K562 (cell line): ENCODE results near the gene CTRB2. TPM values are rescaled to one million over a fixed set of nuclear protein-coding genes. Genes with fewer than 3 reads are reported as not detected.
A peak's percentile ranks its signal among the peaks of the same experiment; 100 is the strongest.

Source experiments
- ATAC-seq: fragments of 200-7000 bp; cut with Tn5 transposase; 3 replicates; pipeline ENCODE4 v1.9.1; 2020; ENCODE audit warnings: moderate library complexity
- BruUV-seq: library from RNA; stranded (reverse); fragments of 400-500 nt; replicated peaks from 2 replicates; lab custom pipeline; 2021; lab: Mats Ljungman, UMichigan
- CTCF ChIA-PET: fragments of 300-600 bp; formaldehyde crosslinking; extraction: SDS; loops from one replicate; lab custom pipeline; 2021; ENCODE audit warnings: low intra/inter-chr PET ratio; lab: Yijun Ruan, JAX
- POLR2A ChIA-PET: fragments of 300-600, 350-650 bp; sonication (Branson Sonifier 250); formaldehyde crosslinking; extraction: SDS; loops from one replicate; lab custom pipeline; 2021; ENCODE audit warnings: antibody characterized with exemption, inconsistent platforms; lab: Yijun Ruan, JAX
- DNase-seq, 4 experiments: peaks; one replicate each; pipeline versions ENCODE4 v3.0.0 to v3.0.0-alpha.2; 2011 to 2018; ENCODE audit warnings: low spot score in 3 of 4, mixed read lengths in 3 of 4; ENCODE audit errors: extremely low read depth in 1 of 4
- FAIRE-seq: peaks from 2 replicates; lab custom pipeline; 2011; peaks lifted over from hg19 to GRCh38; lab: Jason Lieb, UNC
- H2AFZ ChIP-seq: 2 replicates; pipeline ENCODE4 v1.6.0; 2011; ENCODE audit warnings: low read depth, low read length, control low read depth, inconsistent platforms
- H3K27ac ChIP-seq: fragments of 200-600 bp; 3 replicates; pipeline ENCODE4 v1.8.0; 2011; ENCODE audit warnings: low read depth, mild to moderate bottlenecking, control low read depth, inconsistent platforms, low read length, moderate library complexity, mixed read lengths; ENCODE audit errors: extremely low read depth
- H3K27me3 ChIP-seq, 2 experiments: fragments of 300-600 bp in 1 of 2; 2 replicates in 1 of 2; 3 replicates in 1 of 2; pipeline versions ENCODE4 v1.6.0 to v1.8.0; 2011; ENCODE audit warnings: inconsistent platforms in 2 of 2, low read length in 2 of 2, mild to moderate bottlenecking in 1 of 2, mixed read lengths in 1 of 2, moderate library complexity in 1 of 2; ENCODE audit not compliant: control insufficient read depth in 2 of 2, insufficient read depth in 2 of 2
- H3K36me3 ChIP-seq: fragments of 300-600 bp; 3 replicates; pipeline ENCODE4 v1.8.0; 2011; ENCODE audit warnings: mild to moderate bottlenecking, low read length, inconsistent platforms; ENCODE audit not compliant: control insufficient read depth, insufficient read depth
- H3K4me1 ChIP-seq, 2 experiments: fragments of 200-600 bp in 1 of 2; replicated peaks in 1 of 2; 2 replicates in 1 of 2; 3 replicates in 1 of 2; pipeline versions ENCODE4 v1.5.1 to v1.8.0; 2011; ENCODE audit warnings: inconsistent platforms in 2 of 2, low read length in 2 of 2, mild to moderate bottlenecking in 1 of 2, mixed read lengths in 1 of 2, moderate library complexity in 1 of 2; ENCODE audit not compliant: control insufficient read depth in 2 of 2, insufficient read depth in 2 of 2
- H3K4me2 ChIP-seq: 2 replicates; pipeline ENCODE4 v1.6.1; 2011; ENCODE audit warnings: low read length, control low read depth, inconsistent platforms, mixed read lengths; ENCODE audit not compliant: insufficient read depth
- H3K4me3 ChIP-seq: fragments of 200-600 bp; sonication (generic), shearing (Covaris generic); 2 replicates; pipeline ENCODE4 v1.5.1; 2016; ENCODE audit warnings: control low read depth, inconsistent platforms
- H3K79me2 ChIP-seq: fragments of 200-600 bp; 3 replicates; pipeline ENCODE4 v1.8.0; 2011; ENCODE audit warnings: low read length, inconsistent platforms; ENCODE audit not compliant: control insufficient read depth, insufficient read depth
- H3K9ac ChIP-seq, 2 experiments: 2 replicates each; pipeline versions ENCODE4 v1.6.0 to v1.6.1; 2011; ENCODE audit warnings: low read depth in 2 of 2, low read length in 2 of 2, control low read depth in 1 of 2, inconsistent platforms in 1 of 2, mild to moderate bottlenecking in 1 of 2, mixed read lengths in 1 of 2; ENCODE audit not compliant: insufficient read depth in 1 of 2
- H3K9me1 ChIP-seq: one replicate; pipeline ENCODE4 v1.6.0; 2011; ENCODE audit warnings: inconsistent platforms, mild to moderate bottlenecking, low read length, moderate library complexity; ENCODE audit not compliant: control insufficient read depth, insufficient read depth
- H3K9me3 ChIP-seq: replicated peaks from 2 replicates; pipeline ENCODE4 v1.5.1; 2011; ENCODE audit warnings: low read depth, low read length, inconsistent platforms; ENCODE audit not compliant: control insufficient read depth, insufficient read depth
- H4K20me1 ChIP-seq: replicated peaks from 2 replicates; pipeline ENCODE4 v1.6.1; 2011; ENCODE audit warnings: low read length, inconsistent platforms, mixed read lengths; ENCODE audit not compliant: control insufficient read depth, insufficient read depth
- FOS ChIP-seq: IDR thresholded peaks from 3 replicates; pipeline ENCODE4 v1.6.1; 2011; ENCODE audit not compliant: insufficient read length; ENCODE audit errors: extremely low read depth
- GABPA ChIP-seq: fragments of 200-800 bp; sonication (Bioruptor generic); conservative IDR thresholded peaks from 2 replicates; pipeline ENCODE4 v1.6.1; 2016; ENCODE audit warnings: low read depth, missing genetic modification characterization, missing compliant biosample characterization
- KDM1A ChIP-seq, 2 experiments: fragments of 450-650 bp; IDR thresholded peaks; 2 replicates each; pipeline ENCODE4 v1.6.1; 2016; ENCODE audit warnings: mild to moderate bottlenecking in 2 of 2
- LARP7 ChIP-seq: fragments of 450-650 bp; IDR thresholded peaks from 2 replicates; pipeline ENCODE4 v1.6.1; 2016
- PHF21A ChIP-seq: fragments of 450-650 bp; IDR thresholded peaks from 2 replicates; pipeline ENCODE4 v1.6.1; 2017; ENCODE audit warnings: low read depth, borderline replicate concordance
- SOX6 ChIP-seq: fragments of 450-650 bp; IDR thresholded peaks from 2 replicates; pipeline ENCODE4 v1.6.1; 2014; ENCODE audit warnings: mild to moderate bottlenecking
- SPI1 ChIP-seq: IDR thresholded peaks from 2 replicates; pipeline ENCODE4 v1.6.1; 2011; ENCODE audit warnings: low read depth, low read length, control low read depth, borderline replicate concordance
- ZBED1 ChIP-seq: IDR thresholded peaks from 2 replicates; pipeline ENCODE4 v1.6.1; 2014
- ZBTB7A ChIP-seq: IDR thresholded peaks from 2 replicates; pipeline ENCODE4 v1.6.1; 2011; ENCODE audit warnings: low read depth, mild to moderate bottlenecking, low read length, moderate library complexity, borderline replicate concordance; ENCODE audit not compliant: control insufficient read depth
- ZNF696 ChIP-seq: fragments of 250-450 bp; sonication (Bioruptor Pico); conservative IDR thresholded peaks from 2 replicates; pipeline ENCODE4 v1.4.0; 2020; ENCODE audit warnings: mild to moderate bottlenecking, moderate library complexity
- WGBS: fragments of 100-300 bp; shearing (Covaris generic); methylation state at CpG from one replicate; pipeline ENCODE4 v1.1.6; 2016; ENCODE audit warnings: low coverage, mixed read lengths; ENCODE audit not compliant: insufficient coverage; ENCODE audit errors: missing lambda C conversion rate; 5-methylcytosine and 5-hydroxymethylcytosine counted together
- in situ Hi-C: fragments of 300-500 bp; cut with MboI; formaldehyde crosslinking; loops from 4 replicates; pipeline ENCODE4 v1.15.0; 2018; ENCODE audit warnings: inconsistent platforms, mixed read lengths
- intact Hi-C: fragments of 100-400 bp; cut with micrococcal nuclease; formaldehyde crosslinking; loops from 2 replicates; pipeline ENCODE4 v1.14.2; 2022
- polyA plus RNA-seq, 8 experiments: library from polyadenylated mRNA; depleted of rRNA in 4 of 8; stranded (reverse) in 5 of 8; unstranded in 3 of 8; fragments of >200 nt; fragmentation: Nextera tagmentation in 2 of 8; fragmentation: Illumina TruSeq in 1 of 8; extraction: Ambion mirVana in 2 of 8; extraction: Trizol in 1 of 8; gene quantifications; 2 replicates each; pipeline versions ENCODE4 v1.2.1 to v1.2.3, GENCODE V29; 2011 to 2014; ENCODE audit warnings: inconsistent platforms in 1 of 8, missing spikeins in 1 of 8
- total RNA-seq, 7 experiments: library from RNA; depleted of rRNA in 6 of 7; stranded (reverse); fragments of >200 nt in 6 of 7; fragmentation: Illumina TruSeq in 2 of 7; extraction: Trizol in 2 of 7; gene quantifications; 2 replicates each; pipeline versions ENCODE4 v1.2.1 to v1.2.3, GENCODE V29; 2011 to 2021; ENCODE audit warnings: low replicate concordance in 1 of 7
- TF ChIP-seq, protein P1 (sequence below): fragments of 250-450 bp; sonication (Bioruptor Pico); IDR thresholded peaks from 2 replicates; pipeline ENCODE4 v1.4.0; 2020; ENCODE audit warnings: mild to moderate bottlenecking, moderate library complexity, borderline replicate concordance
- TF ChIP-seq, protein P2 (sequence below), 2 experiments: IDR thresholded peaks; 2 replicates each; pipeline ENCODE4 v1.6.1; 2011; ENCODE audit warnings: borderline replicate concordance in 1 of 2, control low read depth in 1 of 2, low read depth in 1 of 2, low read length in 1 of 2, mild to moderate bottlenecking in 1 of 2, mixed read lengths in 1 of 2, moderate library complexity in 1 of 2; ENCODE audit not compliant: insufficient read depth in 1 of 2, insufficient read length in 1 of 2, poor library complexity in 1 of 2, severe bottlenecking in 1 of 2; ENCODE audit errors: extremely low read depth in 1 of 2

The CTRB2 gene
- total and polyA plus RNA-seq, 9 of the 15 experiments (the other 6 are each of a cell fraction or from before 2014, with no cell fraction given): 5.1 TPM; not detected in 8

DNA sequence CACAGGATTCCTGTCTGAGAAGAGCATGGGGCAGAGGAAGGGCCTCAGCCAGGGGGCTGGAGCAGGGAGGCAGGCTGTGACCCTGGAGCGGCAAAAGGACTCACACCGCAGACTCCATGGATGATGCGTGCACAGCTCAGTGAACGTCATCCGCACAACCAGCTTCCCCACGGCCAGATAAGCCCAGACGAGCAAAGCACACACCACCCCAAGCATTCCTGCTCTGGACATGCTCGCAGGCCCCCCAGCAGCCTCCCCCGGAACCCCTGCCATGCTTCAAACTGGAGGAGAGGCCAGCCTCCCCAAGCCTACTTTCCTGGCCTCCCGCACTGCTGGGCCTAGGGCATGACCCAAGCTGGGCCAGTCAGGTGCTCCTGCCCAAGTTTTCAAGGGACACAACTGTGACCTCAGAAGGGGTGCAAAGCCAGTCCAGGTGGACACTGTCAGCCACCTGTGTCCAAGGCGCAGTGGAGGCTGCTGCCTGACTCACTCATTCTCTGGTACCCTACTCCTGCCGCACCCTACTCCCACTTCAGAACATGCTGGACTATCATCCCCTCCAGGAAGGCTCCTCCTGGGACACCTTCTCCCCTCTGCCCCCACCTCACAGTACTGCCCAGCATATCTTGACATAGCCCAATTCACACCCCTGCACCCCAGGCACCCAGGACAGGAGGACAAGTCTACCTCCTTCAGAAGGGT is 39.7 kb upstream of the CTRB2 start (continued):
- TF ChIP-seq, protein P1, sequence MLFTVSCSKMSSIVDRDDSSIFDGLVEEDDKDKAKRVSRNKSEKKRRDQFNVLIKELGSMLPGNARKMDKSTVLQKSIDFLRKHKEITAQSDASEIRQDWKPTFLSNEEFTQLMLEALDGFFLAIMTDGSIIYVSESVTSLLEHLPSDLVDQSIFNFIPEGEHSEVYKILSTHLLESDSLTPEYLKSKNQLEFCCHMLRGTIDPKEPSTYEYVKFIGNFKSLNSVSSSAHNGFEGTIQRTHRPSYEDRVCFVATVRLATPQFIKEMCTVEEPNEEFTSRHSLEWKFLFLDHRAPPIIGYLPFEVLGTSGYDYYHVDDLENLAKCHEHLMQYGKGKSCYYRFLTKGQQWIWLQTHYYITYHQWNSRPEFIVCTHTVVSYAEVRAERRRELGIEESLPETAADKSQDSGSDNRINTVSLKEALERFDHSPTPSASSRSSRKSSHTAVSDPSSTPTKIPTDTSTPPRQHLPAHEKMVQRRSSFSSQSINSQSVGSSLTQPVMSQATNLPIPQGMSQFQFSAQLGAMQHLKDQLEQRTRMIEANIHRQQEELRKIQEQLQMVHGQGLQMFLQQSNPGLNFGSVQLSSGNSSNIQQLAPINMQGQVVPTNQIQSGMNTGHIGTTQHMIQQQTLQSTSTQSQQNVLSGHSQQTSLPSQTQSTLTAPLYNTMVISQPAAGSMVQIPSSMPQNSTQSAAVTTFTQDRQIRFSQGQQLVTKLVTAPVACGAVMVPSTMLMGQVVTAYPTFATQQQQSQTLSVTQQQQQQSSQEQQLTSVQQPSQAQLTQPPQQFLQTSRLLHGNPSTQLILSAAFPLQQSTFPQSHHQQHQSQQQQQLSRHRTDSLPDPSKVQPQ (CRISPR knock-in tag): no peak
- TF ChIP-seq LARP7 (no peak), ZNF696 (CRISPR knock-in tag) (no peak)

DNA sequence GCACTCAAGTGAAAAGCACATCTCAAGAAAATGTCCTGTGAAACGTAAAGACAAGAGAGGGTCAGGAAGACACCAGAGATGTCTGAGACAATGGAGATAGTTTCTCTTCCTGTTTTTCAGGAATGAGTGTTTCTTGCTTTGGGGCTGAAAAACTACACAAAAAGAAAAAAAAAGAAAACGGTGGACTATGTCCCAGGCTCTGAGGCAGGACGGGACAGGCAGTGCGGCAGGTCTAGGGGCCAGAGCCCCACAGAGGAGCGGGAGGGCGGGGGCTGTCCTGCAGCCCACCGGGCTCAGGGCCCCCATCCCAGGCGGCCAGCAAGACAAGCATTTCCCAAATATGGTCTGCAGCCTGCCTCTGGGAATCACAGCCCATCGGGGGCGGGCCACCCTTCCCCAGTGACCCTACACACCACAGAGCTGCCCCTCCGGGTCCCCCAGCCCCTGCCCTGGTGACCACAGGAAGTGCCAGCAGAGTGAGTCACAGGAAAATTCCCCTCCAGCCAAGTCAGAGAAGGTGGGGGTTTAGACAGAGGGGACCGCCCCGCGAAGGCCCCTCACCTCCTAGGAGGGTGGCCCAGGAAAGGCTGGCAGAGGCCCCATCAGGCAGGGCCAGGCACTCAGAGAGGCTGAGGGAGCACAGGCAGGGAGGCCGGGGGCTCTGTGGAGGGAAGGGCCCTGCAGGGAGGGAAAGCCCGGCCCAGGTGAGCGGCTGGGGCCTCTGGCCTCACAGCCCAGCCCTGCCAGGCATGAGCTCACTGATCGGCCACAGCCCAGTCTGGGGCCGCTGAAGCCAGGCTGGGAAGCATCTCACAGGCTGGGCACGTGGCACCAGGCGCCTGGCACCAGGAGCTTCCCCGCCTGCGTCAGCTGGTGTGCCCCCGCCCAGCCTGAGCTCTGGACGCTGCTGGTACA is 38.1 kb upstream of the CTRB2 start:
- peaks cover 25% of the 10 kb centered on the region for H3K79me2 ChIP-seq
- H3K9ac ChIP-seq: peak overlapping the region in 1 of 2 experiments; percentile 79; a peak in 2 of 4 replicates
- FAIRE-seq: no peak
- no peak for DNase-seq
- no TSS peak for BruUV-seq
- peaks cover 21% of the 10 kb centered on the region; the same call in 2 of the 3 replicates for H3K36me3 ChIP-seq
- H3K4me3 ChIP-seq: no peak overlapping the region
- no peaks in the 10 kb centered on the region for H3K9me1 ChIP-seq
- in situ Hi-C loops: no loop called here
- ChIA-PET CTCF (interaction anchor here (0.6 kb wide), 1 partner anchor 158 kb away, joined by 3 read pairs; no protein-coding TSS in a partner anchor), POLR2A (interaction anchor here (0.7 to 0.8 kb wide), 3 partner anchors 55 to 376 kb away, joined by 3 to 6 read pairs (median 3); no protein-coding TSS in a partner anchor)
- no peak overlapping the region for H2AFZ ChIP-seq
- no peaks in the 10 kb centered on the region for H3K9me3 ChIP-seq
- peak; percentile 20 for ATAC-seq
- peak overlapping the region; percentile 14; the same call in 1 of the 3 replicates for H3K27ac ChIP-seq
- peaks cover 45% of the 10 kb centered on the region for H4K20me1 ChIP-seq
- no peaks in the 10 kb centered on the region for H3K27me3 ChIP-seq
- intact Hi-C loops: no loop called here
- H3K4me2 ChIP-seq: no peak overlapping the region
- 57% methylated on average over 22 of the region's 25 CpGs for WGBS
- H3K4me1 ChIP-seq: peaks cover 12 to 64% of the 10 kb centered on the region in 2 experiments; a peak in 4 of 5 replicates
- TF ChIP-seq, protein P2, sequence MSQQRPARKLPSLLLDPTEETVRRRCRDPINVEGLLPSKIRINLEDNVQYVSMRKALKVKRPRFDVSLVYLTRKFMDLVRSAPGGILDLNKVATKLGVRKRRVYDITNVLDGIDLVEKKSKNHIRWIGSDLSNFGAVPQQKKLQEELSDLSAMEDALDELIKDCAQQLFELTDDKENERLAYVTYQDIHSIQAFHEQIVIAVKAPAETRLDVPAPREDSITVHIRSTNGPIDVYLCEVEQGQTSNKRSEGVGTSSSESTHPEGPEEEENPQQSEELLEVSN (IDR thresholded peaks at IDR 0.05; ENCODE audit: borderline replicate concordance in 1 of 2, extremely low read depth in 1 of 2, insufficient read depth in 1 of 2, insufficient read length in 1 of 2, low read depth in 1 of 2, low read length in 1 of 2, poor library complexity in 1 of 2, severe bottlenecking in 1 of 2): peak in 1 of 2 experiments; percentile 13
- TF ChIP-seq SPI1: peak; percentile 62; the same call in 1 of the 2 replicates
- TF ChIP-seq KDM1A (IDR thresholded peaks at IDR 0.05): peak in 1 of 2 experiments; percentile 71; a peak in 2 of 4 replicates
- no peak for TF ChIP-seq ZBED1
- TF ChIP-seq SOX6: no peak
- TF ChIP-seq GABPA: 0 out of 2 replicates have a peak, but pooled peaks have one; percentile 40
- TF ChIP-seq ZBTB7A: peak; percentile 95; the same call in 1 of the 2 replicates
- no peak for TF ChIP-seq PHF21A
- TF ChIP-seq FOS: no peak
